HepG2 (cell line): ENCODE measurements around the gene C19orf47. TPM values are rescaled to one million over a fixed set of nuclear protein-coding genes. Genes with fewer than 3 reads are reported as not detected.
A peak's percentile ranks its signal among the peaks of the same experiment; 100 is the strongest.

ENCODE experiments used
- CHD2 ChIP-seq: IDR thresholded peaks from 2 replicates; pipeline ENCODE4 v1.6.1; 2011; ENCODE audit warnings: low read depth, low read length, improper control_type of control experiment
- HNRNPLL ChIP-seq: fragments of 200-400 bp; formaldehyde crosslinking; IDR thresholded peaks from 2 replicates; pipeline ENCODE4 v1.6.1; 2017; ENCODE audit warnings: mild to moderate bottlenecking, low read depth, low read length; ENCODE audit not compliant: poor library complexity, severe bottlenecking
- HOXA7 ChIP-seq: sonication (generic); formaldehyde crosslinking; IDR thresholded peaks from 2 replicates; pipeline ENCODE4 v1.8.1; 2022; ENCODE audit warnings: mild to moderate bottlenecking, missing genetic modification reagents, moderate library complexity
- NFRKB ChIP-seq: fragments of 450-650 bp; IDR thresholded peaks from 2 replicates; pipeline ENCODE4 v1.6.1; 2017
- NFYB ChIP-seq: sonication (generic); formaldehyde crosslinking; IDR thresholded peaks from 2 replicates; pipeline ENCODE4 v1.4.0; 2020; ENCODE audit warnings: missing genetic modification reagents
- POGZ ChIP-seq: sonication (generic); formaldehyde crosslinking; IDR thresholded peaks from 2 replicates; pipeline ENCODE4 v1.4.0; 2020; ENCODE audit warnings: mild to moderate bottlenecking, missing genetic modification reagents
- SIN3A ChIP-seq: IDR thresholded peaks from 2 replicates; pipeline ENCODE4 v1.6.1; 2011; ENCODE audit warnings: low read depth, mild to moderate bottlenecking, control low read depth, low read length, borderline replicate concordance
- SOX5 ChIP-seq: IDR thresholded peaks from 2 replicates; pipeline ENCODE4 v1.6.1; 2016; ENCODE audit warnings: borderline replicate concordance
- SRY ChIP-seq: sonication (generic); formaldehyde crosslinking; IDR thresholded peaks from 2 replicates; pipeline ENCODE4 v1.8.0; 2022; ENCODE audit warnings: mild to moderate bottlenecking, missing genetic modification reagents
- TBP ChIP-seq: sonication (generic); formaldehyde crosslinking; IDR thresholded peaks from 2 replicates; pipeline ENCODE4 v1.5.0; 2020; ENCODE audit warnings: missing genetic modification reagents
- TBX3 ChIP-seq: fragments of 450-650 bp; IDR thresholded peaks from 2 replicates; pipeline ENCODE4 v1.6.1; 2017; ENCODE audit warnings: antibody characterized with exemption, mild to moderate bottlenecking, inconsistent platforms, borderline replicate concordance
- ZNF34 ChIP-seq: sonication (generic); formaldehyde crosslinking; IDR thresholded peaks from 2 replicates; pipeline ENCODE4 v1.4.0; 2020; ENCODE audit warnings: mild to moderate bottlenecking, missing genetic modification reagents, borderline replicate concordance
- ZNF431 ChIP-seq: sonication (generic); formaldehyde crosslinking; IDR thresholded peaks from 2 replicates; pipeline ENCODE4 v1.9.0; 2022; ENCODE audit warnings: missing genetic modification reagents, low read depth, mild to moderate bottlenecking, borderline replicate concordance
- ZNF451 ChIP-seq: sonication (generic); formaldehyde crosslinking; IDR thresholded peaks from 2 replicates; pipeline ENCODE4 v1.5.0; 2020; ENCODE audit warnings: mild to moderate bottlenecking, missing genetic modification reagents
- ZNF619 ChIP-seq: sonication (generic); formaldehyde crosslinking; IDR thresholded peaks from 2 replicates; pipeline ENCODE4 v1.4.0; 2020; ENCODE audit warnings: mild to moderate bottlenecking, missing genetic modification reagents
- polyA plus RNA-seq, 8 experiments: library from polyadenylated mRNA; depleted of rRNA in 3 of 8; stranded (reverse) in 7 of 8; unstranded in 1 of 8; fragments of >200 nt; fragmentation: Illumina TruSeq in 4 of 8; extraction: Trizol in 4 of 8; gene quantifications; 2 replicates each; pipeline versions ENCODE4 v1.2.1 to v1.2.3, GENCODE V29; 2011 to 2016; ENCODE audit warnings: low read depth in 4 of 8, missing spikeins in 1 of 8, mixed read lengths in 1 of 8; ENCODE audit not compliant: insufficient read depth in 1 of 8
- total RNA-seq, 5 experiments: library from RNA; depleted of rRNA; stranded (reverse); fragments of >200 nt; fragmentation: Illumina TruSeq; extraction: Trizol; gene quantifications; 2 replicates each; pipeline ENCODE4 v1.2.3, GENCODE V29; 2016; ENCODE audit warnings: low read depth in 1 of 5
- TF ChIP-seq, protein P1 (sequence below): IDR thresholded peaks from 2 replicates; pipeline ENCODE4 v1.6.1; 2016; ENCODE audit warnings: low read depth, missing genetic modification reagents, missing compliant biosample characterization
- TF ChIP-seq, protein P2 (sequence below): sonication (generic); formaldehyde crosslinking; IDR thresholded peaks from 2 replicates; pipeline ENCODE4 v1.5.1; 2020; ENCODE audit warnings: missing genetic modification reagents, mild to moderate bottlenecking, borderline replicate concordance
- TF ChIP-seq, protein P3 (sequence below): sonication (generic); formaldehyde crosslinking; IDR thresholded peaks from 2 replicates; pipeline ENCODE4 v1.5.1; 2020; ENCODE audit warnings: mild to moderate bottlenecking, missing genetic modification reagents, moderate library complexity
- TF ChIP-seq, protein P4 (sequence below): sonication (generic); formaldehyde crosslinking; IDR thresholded peaks from 2 replicates; pipeline ENCODE4; 2020; ENCODE audit warnings: missing genetic modification reagents, mild to moderate bottlenecking, borderline replicate concordance

Gene C19orf47
- total and polyA plus RNA-seq, 2 of the 13 experiments (the other 11 are each of a cell fraction or from before 2014, with no cell fraction given), result 8.1 to 10.6 TPM

DNA sequence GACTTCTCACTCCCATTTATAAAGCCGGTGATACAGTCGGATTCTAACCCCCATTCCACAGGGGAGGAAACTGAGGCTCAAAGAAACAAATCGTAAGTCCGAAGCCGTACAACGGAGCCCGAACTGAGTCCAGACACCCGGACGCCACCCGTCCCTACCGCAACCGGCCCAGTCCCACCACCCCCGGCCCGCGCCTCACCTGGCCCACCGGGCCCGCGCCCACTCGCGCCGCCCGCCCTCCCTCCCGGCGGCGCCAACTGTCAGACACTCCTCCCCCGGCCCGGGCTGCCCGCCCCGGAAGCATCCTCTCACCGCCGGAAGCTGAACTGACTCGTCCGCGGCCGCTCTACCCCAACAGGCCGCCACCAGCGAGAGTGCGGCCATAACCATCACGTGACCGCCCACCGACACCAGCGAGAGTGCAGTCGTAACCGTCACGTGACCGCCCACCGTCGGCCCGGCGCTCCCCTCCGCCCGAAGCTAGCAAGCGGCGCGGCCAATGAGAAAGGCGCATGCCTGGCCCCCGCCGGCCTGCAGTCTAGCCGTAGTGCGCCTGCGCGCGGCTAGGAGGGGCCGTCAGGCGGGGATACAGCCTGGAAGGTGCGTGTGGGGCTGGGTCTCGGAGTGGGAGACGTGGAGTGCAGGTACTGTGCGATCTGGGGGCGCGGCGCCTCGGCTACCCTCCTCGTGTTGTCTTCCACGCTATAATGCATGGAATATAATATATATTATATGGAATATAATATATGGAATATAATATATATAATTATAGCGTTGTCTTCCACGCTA is at the start of gene C19orf47, which contains the start of gene PLD3 (continued):
- TF ChIP-seq, protein P1, sequence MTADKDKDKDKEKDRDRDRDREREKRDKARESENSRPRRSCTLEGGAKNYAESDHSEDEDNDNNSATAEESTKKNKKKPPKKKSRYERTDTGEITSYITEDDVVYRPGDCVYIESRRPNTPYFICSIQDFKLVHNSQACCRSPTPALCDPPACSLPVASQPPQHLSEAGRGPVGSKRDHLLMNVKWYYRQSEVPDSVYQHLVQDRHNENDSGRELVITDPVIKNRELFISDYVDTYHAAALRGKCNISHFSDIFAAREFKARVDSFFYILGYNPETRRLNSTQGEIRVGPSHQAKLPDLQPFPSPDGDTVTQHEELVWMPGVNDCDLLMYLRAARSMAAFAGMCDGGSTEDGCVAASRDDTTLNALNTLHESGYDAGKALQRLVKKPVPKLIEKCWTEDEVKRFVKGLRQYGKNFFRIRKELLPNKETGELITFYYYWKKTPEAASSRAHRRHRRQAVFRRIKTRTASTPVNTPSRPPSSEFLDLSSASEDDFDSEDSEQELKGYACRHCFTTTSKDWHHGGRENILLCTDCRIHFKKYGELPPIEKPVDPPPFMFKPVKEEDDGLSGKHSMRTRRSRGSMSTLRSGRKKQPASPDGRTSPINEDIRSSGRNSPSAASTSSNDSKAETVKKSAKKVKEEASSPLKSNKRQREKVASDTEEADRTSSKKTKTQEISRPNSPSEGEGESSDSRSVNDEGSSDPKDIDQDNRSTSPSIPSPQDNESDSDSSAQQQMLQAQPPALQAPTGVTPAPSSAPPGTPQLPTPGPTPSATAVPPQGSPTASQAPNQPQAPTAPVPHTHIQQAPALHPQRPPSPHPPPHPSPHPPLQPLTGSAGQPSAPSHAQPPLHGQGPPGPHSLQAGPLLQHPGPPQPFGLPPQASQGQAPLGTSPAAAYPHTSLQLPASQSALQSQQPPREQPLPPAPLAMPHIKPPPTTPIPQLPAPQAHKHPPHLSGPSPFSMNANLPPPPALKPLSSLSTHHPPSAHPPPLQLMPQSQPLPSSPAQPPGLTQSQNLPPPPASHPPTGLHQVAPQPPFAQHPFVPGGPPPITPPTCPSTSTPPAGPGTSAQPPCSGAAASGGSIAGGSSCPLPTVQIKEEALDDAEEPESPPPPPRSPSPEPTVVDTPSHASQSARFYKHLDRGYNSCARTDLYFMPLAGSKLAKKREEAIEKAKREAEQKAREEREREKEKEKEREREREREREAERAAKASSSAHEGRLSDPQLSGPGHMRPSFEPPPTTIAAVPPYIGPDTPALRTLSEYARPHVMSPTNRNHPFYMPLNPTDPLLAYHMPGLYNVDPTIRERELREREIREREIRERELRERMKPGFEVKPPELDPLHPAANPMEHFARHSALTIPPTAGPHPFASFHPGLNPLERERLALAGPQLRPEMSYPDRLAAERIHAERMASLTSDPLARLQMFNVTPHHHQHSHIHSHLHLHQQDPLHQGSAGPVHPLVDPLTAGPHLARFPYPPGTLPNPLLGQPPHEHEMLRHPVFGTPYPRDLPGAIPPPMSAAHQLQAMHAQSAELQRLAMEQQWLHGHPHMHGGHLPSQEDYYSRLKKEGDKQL (CRISPR knock-in tag), result no peak
- TF ChIP-seq SIN3A, result peak; percentile 43; the same call in 1 of the 2 replicates
- TF ChIP-seq, protein P2, sequence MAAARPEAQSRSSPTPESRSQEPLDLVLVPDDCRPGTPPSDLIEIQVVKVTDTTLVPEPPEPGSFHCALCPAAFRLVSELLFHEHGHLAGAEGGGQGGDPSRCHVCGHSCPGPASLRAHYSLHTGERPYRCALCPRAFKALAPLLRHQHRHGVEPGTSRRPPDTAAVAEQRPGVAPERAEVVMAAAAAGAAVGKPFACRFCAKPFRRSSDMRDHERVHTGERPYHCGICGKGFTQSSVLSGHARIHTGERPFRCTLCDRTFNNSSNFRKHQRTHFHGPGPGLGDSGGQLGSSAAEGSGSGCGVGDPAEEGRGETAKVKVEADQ (CRISPR knock-in tag), result peak; percentile 60; the same call in 1 of the 2 replicates
- 0 out of 2 replicates have a peak, but pooled peaks have one; percentile 39 for TF ChIP-seq SRY (CRISPR knock-in tag)
- peak; percentile 24; the same call in 1 of the 2 replicates for TF ChIP-seq ZNF451 (CRISPR knock-in tag)
- peak; percentile 56 for TF ChIP-seq SOX5 (CRISPR knock-in tag)
- TF ChIP-seq NFRKB, result no peak
- TF ChIP-seq HNRNPLL, result peak; percentile 76
- no peak for TF ChIP-seq CHD2
- TF ChIP-seq NFYB, result peak; percentile 80
- TF ChIP-seq ZNF34 (CRISPR knock-in tag), result no peak
- TF ChIP-seq POGZ (CRISPR knock-in tag), result peak; percentile 88
- peak; percentile 84 for TF ChIP-seq TBX3
- TF ChIP-seq, protein P3, sequence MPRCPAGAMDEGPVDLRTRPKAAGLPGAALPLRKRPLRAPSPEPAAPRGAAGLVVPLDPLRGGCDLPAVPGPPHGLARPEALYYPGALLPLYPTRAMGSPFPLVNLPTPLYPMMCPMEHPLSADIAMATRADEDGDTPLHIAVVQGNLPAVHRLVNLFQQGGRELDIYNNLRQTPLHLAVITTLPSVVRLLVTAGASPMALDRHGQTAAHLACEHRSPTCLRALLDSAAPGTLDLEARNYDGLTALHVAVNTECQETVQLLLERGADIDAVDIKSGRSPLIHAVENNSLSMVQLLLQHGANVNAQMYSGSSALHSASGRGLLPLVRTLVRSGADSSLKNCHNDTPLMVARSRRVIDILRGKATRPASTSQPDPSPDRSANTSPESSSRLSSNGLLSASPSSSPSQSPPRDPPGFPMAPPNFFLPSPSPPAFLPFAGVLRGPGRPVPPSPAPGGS, result peak; percentile 87; the same call in 1 of the 2 replicates
- TF ChIP-seq HOXA7 (CRISPR knock-in tag), result no peak
- TF ChIP-seq, protein P4, sequence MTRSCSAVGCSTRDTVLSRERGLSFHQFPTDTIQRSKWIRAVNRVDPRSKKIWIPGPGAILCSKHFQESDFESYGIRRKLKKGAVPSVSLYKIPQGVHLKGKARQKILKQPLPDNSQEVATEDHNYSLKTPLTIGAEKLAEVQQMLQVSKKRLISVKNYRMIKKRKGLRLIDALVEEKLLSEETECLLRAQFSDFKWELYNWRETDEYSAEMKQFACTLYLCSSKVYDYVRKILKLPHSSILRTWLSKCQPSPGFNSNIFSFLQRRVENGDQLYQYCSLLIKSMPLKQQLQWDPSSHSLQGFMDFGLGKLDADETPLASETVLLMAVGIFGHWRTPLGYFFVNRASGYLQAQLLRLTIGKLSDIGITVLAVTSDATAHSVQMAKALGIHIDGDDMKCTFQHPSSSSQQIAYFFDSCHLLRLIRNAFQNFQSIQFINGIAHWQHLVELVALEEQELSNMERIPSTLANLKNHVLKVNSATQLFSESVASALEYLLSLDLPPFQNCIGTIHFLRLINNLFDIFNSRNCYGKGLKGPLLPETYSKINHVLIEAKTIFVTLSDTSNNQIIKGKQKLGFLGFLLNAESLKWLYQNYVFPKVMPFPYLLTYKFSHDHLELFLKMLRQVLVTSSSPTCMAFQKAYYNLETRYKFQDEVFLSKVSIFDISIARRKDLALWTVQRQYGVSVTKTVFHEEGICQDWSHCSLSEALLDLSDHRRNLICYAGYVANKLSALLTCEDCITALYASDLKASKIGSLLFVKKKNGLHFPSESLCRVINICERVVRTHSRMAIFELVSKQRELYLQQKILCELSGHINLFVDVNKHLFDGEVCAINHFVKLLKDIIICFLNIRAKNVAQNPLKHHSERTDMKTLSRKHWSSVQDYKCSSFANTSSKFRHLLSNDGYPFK, result peak; percentile 82; the same call in 1 of the 2 replicates
- no peak; the same call in 1 of the 2 replicates for TF ChIP-seq ZNF431
- no peak for TF ChIP-seq TBP (CRISPR knock-in tag)
- 0 out of 2 replicates have a peak, but pooled peaks have one; percentile 64 for TF ChIP-seq ZNF619 (CRISPR knock-in tag)
